GM10266 (cell line): ENCODE measurements around the gene RPS19.

Experiments used
- DNase-seq: peaks from one replicate; pipeline ENCODE4 v3.0.0; 2012; ENCODE audit errors: extremely low spot score
- TF ChIP-seq, protein P1 (sequence below): IDR thresholded peaks from 2 replicates; pipeline ENCODE4 v1.5.1; 2012; ENCODE audit warnings: mild to moderate bottlenecking, low read depth; ENCODE audit not compliant: control insufficient read depth, insufficient read depth; ENCODE audit errors: missing control alignments

The RPS19 gene

DNA sequence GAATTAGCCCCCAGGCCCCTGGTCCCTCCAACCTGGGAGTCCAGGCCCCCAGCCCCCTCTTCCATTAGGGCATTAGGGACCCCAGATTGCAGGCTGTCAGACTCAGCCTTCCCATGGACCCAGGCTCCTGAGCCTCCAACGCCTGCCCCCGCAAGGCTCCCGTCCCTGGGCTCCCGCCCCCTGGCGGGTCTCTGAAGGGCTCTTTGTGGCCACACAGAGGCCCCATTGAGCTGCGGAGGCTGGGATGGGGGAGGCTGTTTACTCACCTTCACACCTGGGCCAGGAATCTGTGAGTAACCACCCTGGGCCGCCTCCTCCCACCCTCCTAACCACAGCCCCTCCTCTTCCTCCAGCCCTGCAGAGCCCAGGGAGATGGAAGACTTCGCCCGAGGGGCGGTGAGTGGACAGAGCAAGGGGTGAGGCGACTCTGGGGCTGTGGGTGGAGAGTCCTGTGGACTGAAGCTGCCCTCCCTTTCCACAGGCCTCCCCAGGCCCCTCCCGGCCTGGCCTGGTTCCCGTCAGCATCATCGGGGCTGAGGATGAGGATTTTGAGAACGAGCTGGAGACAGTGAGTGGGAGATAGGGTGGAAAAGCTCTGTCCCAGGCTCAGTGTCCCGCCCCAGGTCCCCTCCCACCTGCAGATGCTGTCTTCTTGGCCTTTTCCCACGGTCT lies 27.8 kb downstream of the RPS19 start:
- DNase-seq: no peak

DNA sequence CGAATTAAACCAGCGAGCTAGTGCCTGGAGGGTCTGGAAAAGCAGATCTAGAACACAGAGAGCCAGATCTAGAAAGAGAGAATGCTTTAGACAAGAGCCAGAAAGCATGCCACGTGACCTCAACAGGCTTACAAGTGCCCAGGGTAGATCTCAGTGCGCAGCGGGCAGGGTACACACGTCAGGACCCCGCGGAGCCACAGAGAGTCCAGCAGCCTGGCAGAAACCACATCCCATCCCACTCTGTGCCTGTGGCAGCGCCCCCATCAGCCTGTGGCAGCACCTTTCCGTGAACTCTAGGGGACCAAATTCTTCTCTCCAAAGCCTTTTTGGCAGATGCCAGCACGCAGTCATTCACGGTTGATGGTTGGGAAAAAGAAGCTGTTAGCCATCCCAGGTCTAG lies 28.9 kb downstream of the RPS19 start:
- TF ChIP-seq, protein P1, sequence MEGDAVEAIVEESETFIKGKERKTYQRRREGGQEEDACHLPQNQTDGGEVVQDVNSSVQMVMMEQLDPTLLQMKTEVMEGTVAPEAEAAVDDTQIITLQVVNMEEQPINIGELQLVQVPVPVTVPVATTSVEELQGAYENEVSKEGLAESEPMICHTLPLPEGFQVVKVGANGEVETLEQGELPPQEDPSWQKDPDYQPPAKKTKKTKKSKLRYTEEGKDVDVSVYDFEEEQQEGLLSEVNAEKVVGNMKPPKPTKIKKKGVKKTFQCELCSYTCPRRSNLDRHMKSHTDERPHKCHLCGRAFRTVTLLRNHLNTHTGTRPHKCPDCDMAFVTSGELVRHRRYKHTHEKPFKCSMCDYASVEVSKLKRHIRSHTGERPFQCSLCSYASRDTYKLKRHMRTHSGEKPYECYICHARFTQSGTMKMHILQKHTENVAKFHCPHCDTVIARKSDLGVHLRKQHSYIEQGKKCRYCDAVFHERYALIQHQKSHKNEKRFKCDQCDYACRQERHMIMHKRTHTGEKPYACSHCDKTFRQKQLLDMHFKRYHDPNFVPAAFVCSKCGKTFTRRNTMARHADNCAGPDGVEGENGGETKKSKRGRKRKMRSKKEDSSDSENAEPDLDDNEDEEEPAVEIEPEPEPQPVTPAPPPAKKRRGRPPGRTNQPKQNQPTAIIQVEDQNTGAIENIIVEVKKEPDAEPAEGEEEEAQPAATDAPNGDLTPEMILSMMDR: no peak

More for the DNA sequence above, 27.8 kb downstream of the RPS19 start:
- TF ChIP-seq, protein P1: peak; percentile 54

DNA sequence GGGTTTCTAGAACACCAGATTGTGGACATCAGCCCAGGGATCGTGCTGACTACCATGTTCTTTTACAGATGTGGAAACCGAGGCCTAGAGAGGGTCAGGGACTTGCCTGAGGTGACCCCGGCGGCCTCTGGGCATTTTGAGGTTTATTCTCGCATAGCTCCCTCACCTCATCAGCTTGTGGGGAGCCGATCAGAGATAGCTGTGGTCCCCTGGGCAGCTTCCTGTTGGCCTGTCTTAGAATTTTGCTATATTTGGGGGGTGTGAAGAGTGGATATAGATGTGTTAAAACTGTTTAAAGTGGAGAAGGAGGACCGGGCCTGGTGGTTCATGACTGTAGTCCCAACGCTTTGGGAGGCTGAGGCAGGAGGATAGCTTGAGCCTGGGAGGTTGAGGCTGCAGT lies 29.8 kb downstream of the RPS19 start:
- no peak for DNase-seq
- TF ChIP-seq, protein P1: no peak

More for the DNA sequence above, 28.9 kb downstream of the RPS19 start:
- no peak for DNase-seq

DNA sequence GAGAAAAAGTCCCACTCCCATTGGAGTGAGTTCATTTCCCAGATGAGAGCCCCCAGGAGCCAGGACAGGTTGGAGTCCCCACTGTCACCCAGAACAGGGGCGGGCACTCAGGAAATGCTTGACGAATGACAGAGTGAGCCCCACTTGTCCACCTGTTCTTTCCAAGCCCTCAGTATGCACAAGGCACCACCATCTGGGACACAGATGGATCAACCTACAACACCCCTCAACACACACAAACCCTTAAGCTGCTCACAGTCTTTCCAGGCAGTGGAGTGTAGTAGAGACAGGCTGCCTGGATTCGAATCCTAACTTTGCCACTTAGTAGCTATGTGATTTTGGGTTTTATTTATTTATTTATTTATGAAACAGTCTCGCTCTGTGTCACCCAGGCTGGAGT lies 30.9 kb downstream of the RPS19 start:
- TF ChIP-seq, protein P1: no peak
- DNase-seq: no peak

DNA sequence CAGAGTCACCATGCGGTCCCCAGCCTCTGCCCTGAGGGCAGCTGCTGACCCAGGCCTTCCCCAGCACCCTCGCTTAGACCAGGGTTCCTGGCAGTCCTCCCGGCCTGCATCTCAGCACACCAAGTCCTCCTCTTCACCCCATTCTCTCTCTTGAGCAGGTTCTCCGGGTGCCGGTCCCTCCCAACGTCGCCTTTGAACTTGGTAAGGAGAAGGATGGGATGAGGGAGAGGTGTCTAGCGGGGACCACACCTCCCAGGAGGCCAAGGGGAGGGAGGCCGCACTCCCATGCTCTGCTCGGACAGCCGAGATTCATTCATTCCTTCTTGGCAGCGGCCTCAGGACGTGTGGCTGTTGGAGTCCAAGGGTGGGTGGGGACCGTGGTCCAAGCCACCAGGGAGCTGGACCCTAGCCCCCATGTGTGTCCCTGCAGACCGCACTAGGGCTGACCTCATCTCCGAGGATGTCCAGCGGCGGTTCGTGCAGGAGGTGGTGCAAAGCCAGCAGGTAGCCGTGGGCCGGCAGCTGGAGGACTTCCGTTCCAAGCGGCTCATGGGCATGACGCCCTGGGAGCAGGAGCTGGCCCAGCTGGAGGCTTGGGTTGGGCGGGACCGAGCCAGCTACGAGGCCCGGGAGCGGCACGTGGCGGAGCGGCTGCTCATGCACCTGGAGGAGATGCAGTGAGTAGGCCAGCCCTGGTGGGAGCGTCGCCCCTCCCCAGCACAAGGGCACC lies 32.3 kb downstream of the RPS19 start:
- TF ChIP-seq, protein P1: no peak
- no peak for DNase-seq

DNA sequence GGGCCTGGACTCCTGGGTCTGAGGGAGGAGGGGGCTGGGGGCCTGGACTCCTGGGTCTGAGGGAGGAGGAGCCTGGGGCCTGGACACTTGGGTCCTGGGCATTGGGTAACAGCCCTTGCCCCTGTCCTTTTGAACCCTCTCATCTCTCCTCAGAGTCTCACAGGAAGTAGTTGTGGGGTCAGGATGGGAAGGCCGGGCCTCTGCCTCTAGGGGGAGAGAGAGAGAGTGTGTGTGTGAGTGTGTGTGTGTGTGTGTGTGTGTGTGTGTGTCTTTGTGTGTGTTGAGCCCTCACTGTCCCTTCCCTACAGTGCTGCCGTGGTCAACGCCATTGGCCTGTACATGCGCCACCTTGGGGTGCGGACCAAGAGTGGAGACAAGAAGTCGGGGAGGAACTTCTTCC lies 33.8 kb downstream of the RPS19 start:
- DNase-seq: no peak
- TF ChIP-seq, protein P1: peak; percentile 17

DNA sequence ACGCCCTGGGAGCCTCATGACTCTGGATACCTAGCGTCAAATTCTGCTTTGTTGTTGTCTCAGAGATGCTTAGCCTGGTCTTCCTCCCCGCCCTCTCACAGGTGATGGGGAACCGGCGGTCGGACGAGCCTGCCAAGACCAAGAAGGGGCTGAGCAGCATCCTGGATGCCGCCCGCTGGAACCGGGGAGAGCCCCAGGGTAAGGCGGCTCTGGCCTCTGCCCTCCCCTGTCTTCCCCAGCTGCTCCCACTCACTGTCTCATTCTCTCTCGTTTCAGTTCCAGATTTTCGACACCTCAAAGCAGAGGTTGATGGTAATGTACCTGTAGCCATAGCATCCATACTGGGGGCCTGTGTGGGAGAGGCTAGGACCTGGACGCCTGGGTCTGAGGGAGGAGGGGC lies 34.3 kb downstream of the RPS19 start:
- DNase-seq: no peak
- TF ChIP-seq, protein P1: no peak
